ENCODE data around the gene ACBD4. TPM values are rescaled to one million over a fixed set of nuclear protein-coding genes. Genes with fewer than 3 reads are reported as not detected.
A peak's percentile ranks its signal among the peaks of the same experiment; 100 is the strongest.

Gene ACBD4
- total RNA-seq, 4 donors from 2014 or later, result 6.4 to 23.2 (median 8.5) TPM

DNA sequence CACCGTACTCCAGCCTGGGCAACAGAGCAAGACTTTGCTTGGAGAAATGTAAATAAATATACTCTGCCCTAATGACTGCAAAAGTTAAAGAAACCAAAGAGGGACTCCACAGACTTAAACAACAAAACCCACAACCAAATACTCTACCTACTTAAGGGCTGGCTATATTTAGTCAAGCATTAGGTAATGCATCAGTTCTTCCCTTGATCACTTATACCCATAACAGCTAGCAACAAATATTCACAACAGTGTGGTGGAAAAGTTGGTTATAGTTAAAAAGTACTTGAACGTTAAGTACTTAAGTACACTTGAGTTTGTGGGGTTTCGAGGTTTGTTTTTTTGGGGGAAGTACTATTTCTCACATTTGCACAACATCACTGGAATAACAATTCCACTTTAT lies 20.8 kb downstream of the ACBD4 start:
- ATAC-seq (ENCODE audit: low FRiP score), result no peak
- no peak for DNase-seq (ENCODE audit: low spot score)
- TF ChIP-seq, protein P1, sequence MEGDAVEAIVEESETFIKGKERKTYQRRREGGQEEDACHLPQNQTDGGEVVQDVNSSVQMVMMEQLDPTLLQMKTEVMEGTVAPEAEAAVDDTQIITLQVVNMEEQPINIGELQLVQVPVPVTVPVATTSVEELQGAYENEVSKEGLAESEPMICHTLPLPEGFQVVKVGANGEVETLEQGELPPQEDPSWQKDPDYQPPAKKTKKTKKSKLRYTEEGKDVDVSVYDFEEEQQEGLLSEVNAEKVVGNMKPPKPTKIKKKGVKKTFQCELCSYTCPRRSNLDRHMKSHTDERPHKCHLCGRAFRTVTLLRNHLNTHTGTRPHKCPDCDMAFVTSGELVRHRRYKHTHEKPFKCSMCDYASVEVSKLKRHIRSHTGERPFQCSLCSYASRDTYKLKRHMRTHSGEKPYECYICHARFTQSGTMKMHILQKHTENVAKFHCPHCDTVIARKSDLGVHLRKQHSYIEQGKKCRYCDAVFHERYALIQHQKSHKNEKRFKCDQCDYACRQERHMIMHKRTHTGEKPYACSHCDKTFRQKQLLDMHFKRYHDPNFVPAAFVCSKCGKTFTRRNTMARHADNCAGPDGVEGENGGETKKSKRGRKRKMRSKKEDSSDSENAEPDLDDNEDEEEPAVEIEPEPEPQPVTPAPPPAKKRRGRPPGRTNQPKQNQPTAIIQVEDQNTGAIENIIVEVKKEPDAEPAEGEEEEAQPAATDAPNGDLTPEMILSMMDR (IDR thresholded peaks at IDR 0.05), result no peak

DNA sequence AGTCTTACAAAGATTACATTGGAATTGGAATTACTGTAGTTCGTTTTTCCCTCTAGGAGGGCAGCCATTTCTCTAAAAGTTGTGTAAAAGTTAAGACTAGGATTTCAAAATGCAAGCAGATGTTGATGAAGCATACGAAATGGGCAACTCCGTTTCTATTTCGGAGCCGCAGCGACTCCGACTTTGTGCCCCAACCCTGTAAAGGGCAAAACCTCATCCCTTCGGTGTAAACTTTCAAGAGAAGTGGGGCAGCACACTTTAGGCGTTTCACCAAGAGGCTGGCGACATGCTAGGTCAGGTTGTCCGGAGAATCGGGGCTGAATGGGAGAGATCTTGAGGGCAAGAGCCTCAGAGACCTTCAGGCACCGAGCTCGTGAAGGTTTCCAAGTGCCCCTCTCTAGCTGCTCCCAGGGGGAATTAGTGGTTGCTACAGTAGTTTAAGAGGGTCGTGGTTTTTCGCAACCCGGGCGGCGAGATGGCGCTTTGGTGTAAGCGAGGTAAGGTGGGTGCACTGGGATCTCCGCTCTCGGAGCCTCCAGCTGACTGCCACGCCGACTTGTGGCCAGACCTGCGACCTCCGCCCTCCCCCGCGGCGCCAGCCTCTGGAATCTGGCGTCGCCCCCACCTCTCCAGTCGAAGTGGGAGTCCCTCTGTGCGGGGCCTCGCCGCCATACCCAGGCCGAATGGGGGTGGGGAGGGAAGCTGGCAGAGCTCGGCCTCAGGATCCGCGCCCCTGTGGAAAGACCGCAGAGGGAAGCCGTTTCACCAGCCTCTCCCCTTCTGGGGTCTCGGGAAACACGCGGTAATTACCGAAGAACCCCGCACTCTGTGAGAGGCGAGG lies 25.2 kb downstream of the ACBD4 start:
- peak; percentile 57 for ATAC-seq (ENCODE audit: low FRiP score)
- peak; percentile 51 for DNase-seq (ENCODE audit: low spot score)
- TF ChIP-seq, protein P1 (IDR thresholded peaks at IDR 0.05), result no peak

DNA sequence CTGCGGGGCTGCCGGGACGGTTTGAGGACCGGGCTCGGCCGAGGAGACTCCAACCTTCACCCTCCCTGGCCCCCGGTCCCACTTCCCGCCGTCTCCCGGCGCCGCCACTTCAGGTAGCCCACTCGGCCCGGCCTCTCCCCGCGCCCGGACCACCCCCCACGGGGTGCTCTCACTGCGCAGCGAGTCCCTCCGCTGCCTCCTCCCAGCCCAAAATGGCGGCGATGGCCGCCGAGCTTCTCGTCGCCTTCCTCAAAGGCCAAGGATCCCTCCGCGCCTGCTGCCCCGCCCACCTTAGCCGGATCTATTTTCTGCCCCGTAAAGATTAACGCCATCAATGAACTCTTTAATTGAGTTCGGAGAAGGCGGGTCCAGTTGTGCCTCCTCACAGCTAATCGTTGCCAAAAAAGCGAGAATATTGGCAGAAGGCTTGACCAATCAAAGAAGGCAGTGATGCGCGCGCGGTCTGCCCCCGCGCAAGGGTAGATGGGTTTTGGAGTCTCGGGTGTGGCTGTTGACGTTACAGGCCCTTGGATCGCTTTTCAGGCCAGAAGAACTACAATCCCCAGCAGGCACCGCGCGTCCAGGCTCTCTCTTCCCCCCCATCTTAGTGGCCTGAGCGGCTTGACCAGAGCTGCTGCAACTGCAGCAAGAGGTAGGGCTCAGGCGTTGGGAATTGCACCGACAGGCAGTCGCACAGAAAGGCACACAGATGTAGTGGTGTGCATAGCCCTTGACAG lies 26.0 kb downstream of the ACBD4 start, which contains the start of gene HEXIM2:
Gene HEXIM2 (plus strand): TSS at position 588 of the 737 bp plus-strand sequence. CDS start 919 bp downstream, outside the sequence.
- DNase-seq (ENCODE audit: low spot score), result peak; percentile 91
- TF ChIP-seq, protein P1 (IDR thresholded peaks at IDR 0.05), result no peak
- ATAC-seq (ENCODE audit: low FRiP score), result peak; percentile 97

DNA sequence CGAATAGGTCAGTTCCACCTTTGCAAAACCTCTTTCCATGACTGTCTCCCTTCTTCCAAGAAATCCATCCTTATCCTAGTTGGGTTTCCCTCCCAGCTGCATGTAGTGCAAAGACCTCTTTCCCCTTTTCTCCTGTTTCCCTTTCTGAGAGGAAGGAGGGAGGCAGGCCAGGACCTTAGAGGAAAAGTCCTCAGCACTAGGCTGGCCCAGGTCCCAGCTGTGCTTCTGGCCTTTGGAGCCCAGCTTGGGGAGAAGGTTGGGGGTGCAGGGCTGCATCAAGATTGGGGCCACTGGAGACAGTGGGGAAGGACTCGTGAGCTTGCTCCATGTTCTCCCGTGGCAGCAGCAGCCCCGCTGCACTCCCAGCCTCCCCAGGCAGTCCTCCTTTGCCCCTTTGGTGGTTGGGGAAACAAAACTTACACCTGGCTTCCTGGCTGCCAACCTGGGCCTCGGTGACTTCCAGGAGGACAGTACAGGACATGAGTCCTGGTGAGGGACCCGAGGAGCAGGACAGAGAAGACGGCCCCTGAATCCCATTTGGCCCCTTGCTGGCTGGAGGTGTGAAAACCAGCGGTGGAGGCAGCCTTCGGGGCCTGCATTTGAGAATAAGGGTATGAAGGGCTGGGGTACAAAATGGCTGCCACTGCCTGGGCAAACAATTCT lies 26.7 kb downstream of the ACBD4 start:
- TF ChIP-seq, protein P1 (IDR thresholded peaks at IDR 0.05), result no peak
- ATAC-seq (ENCODE audit: low FRiP score) (no peak), DNase-seq (ENCODE audit: low spot score) (no peak)

DNA sequence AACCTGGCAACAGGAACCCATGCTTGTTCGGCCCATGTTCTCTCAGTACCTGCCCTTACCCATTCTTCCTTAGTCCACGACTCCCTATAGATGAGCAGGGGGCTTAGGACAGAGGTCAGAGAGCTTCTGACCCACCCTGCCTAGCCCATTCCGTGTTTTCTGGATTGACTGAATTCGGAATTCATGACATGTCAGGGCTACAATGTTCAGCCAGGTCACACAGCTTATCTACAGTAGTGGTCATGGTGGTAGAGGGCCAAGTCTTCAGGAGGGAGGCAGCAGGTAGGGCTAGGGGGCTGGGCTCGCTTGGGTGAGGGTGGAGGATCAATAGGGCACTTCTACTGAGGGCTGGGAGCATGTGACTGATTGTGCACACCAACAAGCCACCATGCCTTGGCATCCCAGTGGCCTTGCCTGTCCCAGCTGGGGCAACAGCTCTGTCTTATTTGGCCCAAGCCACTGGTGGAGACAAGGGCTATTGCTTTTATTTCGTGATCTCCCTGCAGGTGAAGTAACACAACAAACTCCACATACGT lies 29.3 kb downstream of the ACBD4 start:
- DNase-seq (ENCODE audit: low spot score) (no peak), ATAC-seq (ENCODE audit: low FRiP score) (no peak)
- TF ChIP-seq, protein P1 (IDR thresholded peaks at IDR 0.05), result no peak

DNA sequence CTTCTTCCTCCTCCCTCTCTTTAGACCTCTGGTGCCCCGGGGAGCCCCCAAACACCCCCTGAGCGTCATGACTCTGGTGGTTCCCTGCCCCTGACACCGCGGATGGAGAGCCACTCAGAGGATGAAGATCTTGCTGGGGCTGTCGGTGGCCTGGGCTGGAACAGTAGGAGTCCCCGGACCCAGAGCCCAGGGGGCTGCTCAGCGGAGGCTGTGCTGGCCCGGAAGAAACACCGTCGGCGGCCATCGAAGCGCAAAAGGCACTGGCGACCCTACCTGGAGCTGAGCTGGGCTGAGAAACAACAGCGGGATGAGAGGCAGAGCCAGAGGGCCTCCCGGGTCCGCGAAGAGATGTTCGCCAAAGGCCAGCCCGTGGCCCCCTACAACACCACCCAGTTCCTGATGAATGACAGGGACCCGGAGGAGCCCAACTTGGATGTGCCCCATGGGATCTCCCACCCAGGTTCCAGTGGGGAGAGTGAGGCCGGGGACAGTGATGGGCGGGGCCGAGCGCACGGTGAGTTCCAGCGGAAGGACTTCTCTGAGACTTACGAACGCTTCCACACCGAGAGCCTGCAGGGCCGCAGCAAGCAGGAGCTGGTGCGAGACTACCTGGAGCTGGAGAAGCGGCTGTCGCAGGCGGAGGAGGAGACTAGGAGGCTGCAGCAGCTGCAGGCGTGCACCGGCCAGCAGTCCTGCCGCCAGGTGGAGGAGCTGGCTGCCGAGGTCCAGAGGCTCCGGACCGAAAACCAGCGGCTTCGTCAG lies 33.7 kb downstream of the ACBD4 start:
- TF ChIP-seq, protein P1 (IDR thresholded peaks at IDR 0.05), result no peak
- ATAC-seq (ENCODE audit: low FRiP score), result no peak
- DNase-seq (ENCODE audit: low spot score), result no peak

Data from omental fat pad (tissue), 4 donors.